MM.1S (cell line): Measurements from ENCODE around the gene NANOS3.

Source experiments
- DNase-seq: peaks from one replicate; pipeline ENCODE4 v3.0.0-alpha.2; 2015
- H2AFZ ChIP-seq: fragments of 300-600 bp; sonication (generic); 2 replicates; pipeline ENCODE4 v1.6.0; 2016; ENCODE audit warnings: antibody characterized with exemption, low read length
- H3F3A ChIP-seq: fragments of 300-600 bp; sonication (generic); 2 replicates; pipeline ENCODE4 v1.6.1; 2016; ENCODE audit warnings: mild to moderate bottlenecking, antibody characterized with exemption, low read length, moderate library complexity, mixed read lengths; ENCODE audit not compliant: insufficient read depth
- H3K27ac ChIP-seq: fragments of 300-600 bp; sonication (generic); 2 replicates; pipeline ENCODE4 v1.5.1; 2016; ENCODE audit warnings: mild to moderate bottlenecking, low read length
- H3K27me3 ChIP-seq: fragments of 300-600 bp; sonication (generic); replicated peaks from 2 replicates; pipeline ENCODE4 v1.6.0; 2016; ENCODE audit warnings: low read length; ENCODE audit not compliant: insufficient read depth
- H3K36me3 ChIP-seq: fragments of 300-600 bp; sonication (generic); replicated peaks from 2 replicates; pipeline ENCODE4 v1.6.1; 2016; ENCODE audit warnings: mild to moderate bottlenecking, low read length, mixed read lengths; ENCODE audit not compliant: insufficient read depth
- H3K4me1 ChIP-seq: fragments of 300-600 bp; sonication (generic); 2 replicates; pipeline ENCODE4 v1.6.1; 2016; ENCODE audit warnings: low read length, mixed read lengths
- H3K4me2 ChIP-seq: fragments of 300-600 bp; sonication (generic); 2 replicates; pipeline ENCODE4 v1.6.0; 2016; ENCODE audit warnings: low read depth, low read length
- H3K4me3 ChIP-seq: fragments of 300-600 bp; sonication (generic); 2 replicates; pipeline ENCODE4 v1.5.1; 2016; ENCODE audit warnings: low read length, mixed read lengths
- H3K79me2 ChIP-seq: fragments of 300-600 bp; sonication (generic); 2 replicates; pipeline ENCODE4 v1.6.1; 2016; ENCODE audit warnings: mixed run types, low read length, mixed read lengths
- H3K9ac ChIP-seq: fragments of 300-600 bp; sonication (generic); 2 replicates; pipeline ENCODE4 v1.6.1; 2016; ENCODE audit warnings: low read length, mixed read lengths
- H3K9me2 ChIP-seq: fragments of 300-600 bp; sonication (generic); replicated peaks from 2 replicates; pipeline ENCODE4 v1.6.1; 2016; ENCODE audit warnings: mild to moderate bottlenecking, low read length, mixed read lengths; ENCODE audit not compliant: insufficient read depth
- H3K9me3 ChIP-seq: fragments of 300-600 bp; sonication (generic); replicated peaks from 2 replicates; pipeline ENCODE4 v1.6.1; 2016; ENCODE audit warnings: mild to moderate bottlenecking, low read length, mixed read lengths; ENCODE audit not compliant: insufficient read depth
- H4K20me1 ChIP-seq: fragments of 300-600 bp; sonication (generic); 2 replicates; pipeline ENCODE4 v1.6.1; 2016; ENCODE audit warnings: mild to moderate bottlenecking, low read length, moderate library complexity, mixed read lengths; ENCODE audit not compliant: insufficient read depth
- EZH2 ChIP-seq: fragments of 300-600 bp; sonication (generic); optimal IDR thresholded peaks from 2 replicates; pipeline ENCODE3; 2017; ENCODE audit warnings: low read depth, mild to moderate bottlenecking, antibody characterized with exemption, low read length, mixed read lengths
- EZH2phosphoT487 ChIP-seq: fragments of 300-600 bp; sonication (generic); IDR thresholded peaks from 2 replicates; pipeline ENCODE4 v1.6.1; 2018; ENCODE audit warnings: antibody characterized with exemption, low read length
- TF ChIP-seq, protein P1 (sequence below): fragments of 300-600 bp; sonication (generic); IDR thresholded peaks from 2 replicates; pipeline ENCODE4 v1.5.1; 2016; ENCODE audit warnings: antibody characterized with exemption, low read length, mixed read lengths

The NANOS3 gene

DNA sequence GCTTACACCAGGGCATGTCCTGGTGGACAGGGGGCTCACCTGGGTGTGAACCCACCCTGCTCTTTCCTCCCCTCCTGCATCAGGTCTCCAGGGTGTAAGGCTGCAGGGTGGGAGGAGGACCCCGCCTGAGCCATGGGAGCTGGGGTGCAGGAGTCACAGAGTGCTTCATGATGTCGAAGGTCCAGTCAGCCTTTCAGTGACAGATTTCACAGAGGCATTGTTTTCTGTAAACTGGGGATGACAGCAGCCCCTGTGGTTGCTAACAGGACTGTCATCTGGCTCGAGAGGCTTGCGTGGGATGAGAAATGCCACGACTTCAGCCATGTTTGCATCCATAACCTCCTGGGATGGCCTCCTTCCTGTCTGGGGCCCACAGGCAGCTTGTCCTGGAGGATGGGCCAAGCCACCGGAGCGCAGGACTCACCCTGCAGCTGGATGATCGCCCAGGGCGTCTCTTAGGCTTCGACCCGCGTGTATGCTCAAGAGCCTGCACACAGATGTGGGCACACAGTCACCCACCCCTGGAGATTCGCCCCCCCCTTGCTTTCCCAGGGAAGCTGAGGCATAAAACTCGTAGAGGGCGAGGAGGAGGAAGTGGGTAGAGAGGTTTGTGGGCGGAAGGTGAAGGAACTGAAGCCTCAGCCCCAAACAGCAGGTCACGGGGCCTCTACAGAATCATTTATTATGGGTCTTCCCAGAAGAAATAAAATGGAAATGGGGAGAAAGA lies 4.9 kb downstream of the NANOS3 start:
- H3K4me1 ChIP-seq = peaks cover 33% of the 10 kb centered on the region
- no peak for DNase-seq
- H3K36me3 ChIP-seq = no peaks in the 10 kb centered on the region
- no peaks in the 10 kb centered on the region for H3K9me2 ChIP-seq
- TF ChIP-seq, protein P1, sequence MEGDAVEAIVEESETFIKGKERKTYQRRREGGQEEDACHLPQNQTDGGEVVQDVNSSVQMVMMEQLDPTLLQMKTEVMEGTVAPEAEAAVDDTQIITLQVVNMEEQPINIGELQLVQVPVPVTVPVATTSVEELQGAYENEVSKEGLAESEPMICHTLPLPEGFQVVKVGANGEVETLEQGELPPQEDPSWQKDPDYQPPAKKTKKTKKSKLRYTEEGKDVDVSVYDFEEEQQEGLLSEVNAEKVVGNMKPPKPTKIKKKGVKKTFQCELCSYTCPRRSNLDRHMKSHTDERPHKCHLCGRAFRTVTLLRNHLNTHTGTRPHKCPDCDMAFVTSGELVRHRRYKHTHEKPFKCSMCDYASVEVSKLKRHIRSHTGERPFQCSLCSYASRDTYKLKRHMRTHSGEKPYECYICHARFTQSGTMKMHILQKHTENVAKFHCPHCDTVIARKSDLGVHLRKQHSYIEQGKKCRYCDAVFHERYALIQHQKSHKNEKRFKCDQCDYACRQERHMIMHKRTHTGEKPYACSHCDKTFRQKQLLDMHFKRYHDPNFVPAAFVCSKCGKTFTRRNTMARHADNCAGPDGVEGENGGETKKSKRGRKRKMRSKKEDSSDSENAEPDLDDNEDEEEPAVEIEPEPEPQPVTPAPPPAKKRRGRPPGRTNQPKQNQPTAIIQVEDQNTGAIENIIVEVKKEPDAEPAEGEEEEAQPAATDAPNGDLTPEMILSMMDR = no peak
- TF ChIP-seq EZH2 (no peak), EZH2phosphoT487 (no peak)
- peaks cover 14% of the 10 kb centered on the region for H3K27me3 ChIP-seq
- no peaks in the 10 kb centered on the region for H3F3A ChIP-seq
- no peaks in the 10 kb centered on the region for H4K20me1 ChIP-seq
- no peaks in the 10 kb centered on the region for H3K9me3 ChIP-seq
- no peaks in the 10 kb centered on the region for H3K79me2 ChIP-seq
- H3K4me3 ChIP-seq = no peak overlapping the region
- peak overlapping the region; percentile 37; the same call in 1 of the 2 replicates for H3K27ac ChIP-seq
- peak overlapping the region; percentile 19; the same call in 1 of the 2 replicates for H3K9ac ChIP-seq
- H3K4me2 ChIP-seq = peak overlapping the region; percentile 98; the same call in 1 of the 2 replicates
- peak overlapping the region; percentile 88; the same call in 1 of the 2 replicates for H2AFZ ChIP-seq

DNA sequence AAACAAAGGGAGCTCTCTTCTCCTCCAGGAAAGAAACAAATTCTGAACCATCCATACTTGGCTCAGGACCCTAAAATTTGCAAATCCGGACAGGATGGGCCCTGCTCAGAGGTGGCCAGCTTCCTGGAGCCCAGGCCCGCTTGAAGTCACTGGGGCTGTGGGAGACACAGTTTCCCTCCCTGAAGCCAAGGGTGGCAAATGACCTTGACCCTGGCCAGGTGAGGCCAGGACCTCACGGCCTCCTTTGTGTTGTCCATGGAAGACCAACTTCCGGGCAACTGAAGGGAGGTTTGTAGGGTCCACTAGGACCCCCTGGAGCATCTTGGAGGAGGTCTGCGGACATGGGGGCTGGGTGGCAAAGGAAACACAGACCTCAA lies 5.5 kb downstream of the NANOS3 start:
- no peak overlapping the region for H3K4me2 ChIP-seq
- TF ChIP-seq EZH2 = no peak
- TF ChIP-seq, protein P1 = no peak
- H3K36me3 ChIP-seq = no peaks in the 10 kb centered on the region
- H4K20me1 ChIP-seq = no peaks in the 10 kb centered on the region
- peaks cover 33% of the 10 kb centered on the region for H3K4me1 ChIP-seq
- H3K9me3 ChIP-seq = no peaks in the 10 kb centered on the region
- no peaks in the 10 kb centered on the region for H3F3A ChIP-seq
- H2AFZ ChIP-seq = no peak overlapping the region
- H3K27ac ChIP-seq = peak overlapping the region; percentile 37; the same call in 1 of the 2 replicates
- H3K9me2 ChIP-seq = no peaks in the 10 kb centered on the region
- H3K9ac ChIP-seq = no peak overlapping the region
- no peak overlapping the region for H3K4me3 ChIP-seq
- DNase-seq = no peak
- H3K27me3 ChIP-seq = peaks cover 9% of the 10 kb centered on the region
- H3K79me2 ChIP-seq = no peaks in the 10 kb centered on the region

DNA sequence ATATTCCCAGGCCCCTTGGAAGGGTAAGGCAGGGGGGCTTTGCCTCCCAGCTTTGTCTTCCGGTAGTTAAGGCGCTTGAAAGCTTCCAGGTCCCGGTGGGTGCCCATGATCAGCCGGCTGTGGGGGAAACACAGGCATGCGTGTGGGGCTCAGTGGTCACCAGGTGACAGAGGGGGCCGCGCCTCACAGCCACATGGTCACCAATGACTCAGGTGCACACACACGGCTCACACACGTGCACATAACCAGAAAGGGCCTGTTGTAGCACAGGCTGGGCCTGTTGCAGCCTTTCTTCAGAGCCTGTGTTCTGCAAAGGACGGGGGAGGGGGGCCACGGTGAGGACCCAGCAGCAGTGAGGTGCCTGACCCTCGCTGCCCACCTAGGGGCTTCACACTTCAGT lies 5.9 kb downstream of the NANOS3 start:
- no peak for DNase-seq
- Histone ChIP-seq H3K9me2 (no peaks in the 10 kb centered on the region), H3K4me3 (no peak overlapping the region), H3K27ac (no peak overlapping the region), H4K20me1 (no peaks in the 10 kb centered on the region), H3K79me2 (no peaks in the 10 kb centered on the region), H2AFZ (no peak overlapping the region), H3K4me1 (peaks cover 33% of the 10 kb centered on the region), H3K36me3 (no peaks in the 10 kb centered on the region), H3K27me3 (peaks cover 5% of the 10 kb centered on the region; the same call in 1 of the 2 replicates), H3K9me3 (no peaks in the 10 kb centered on the region), H3F3A (no peaks in the 10 kb centered on the region), H3K9ac (no peak overlapping the region), H3K4me2 (no peak overlapping the region)
- TF ChIP-seq, protein P1 = no peak
- TF ChIP-seq EZH2 (no peak), EZH2phosphoT487 (no peak)
